WTC11 (cell line): ENCODE measurements around the gene RRP7A. TPM values are rescaled to one million over a fixed set of nuclear protein-coding genes. Genes with fewer than 3 reads are reported as not detected.
"Not testable (repeated sequence)": the region's sequence is repeated elsewhere in the genome, so short reads cannot be mapped to it uniquely, and the experiment has no call there.

ENCODE experiments used
- ATAC-seq: fragments of 200-7000 bp; cut with Tn5 transposase; 2 replicates; pipeline ENCODE4 v1.10.0; 2021; ENCODE audit warnings: mild to moderate bottlenecking, moderate library complexity
- CTCF ChIA-PET: fragments of 300-600 bp; sonication (Branson Sonifier 250); formaldehyde crosslinking; loops from one replicate; lab custom pipeline; 2021; ENCODE audit warnings: antibody characterized with exemption; lab: Charles Lee
- POLR2A ChIA-PET: fragments of 350-600 bp; sonication (Branson Sonifier 250); formaldehyde crosslinking; loops from one replicate; lab custom pipeline; 2021; ENCODE audit warnings: antibody characterized with exemption; lab: Charles Lee
- DNase-seq: peaks from one replicate; pipeline ENCODE4 v3.0.0; 2021; ENCODE audit warnings: low spot score
- H3K27ac Mint-ChIP-seq: 2 replicates; pipeline ENCODE4 v1.8.0; 2021; ENCODE audit warnings: mixed read lengths
- H3K27me3 Mint-ChIP-seq: 2 replicates; pipeline ENCODE4 v1.8.0; 2021; ENCODE audit warnings: low read depth, mild to moderate bottlenecking, moderate library complexity, mixed read lengths
- H3K36me3 Mint-ChIP-seq: 2 replicates; pipeline ENCODE4 v1.8.0; 2021; ENCODE audit warnings: mixed read lengths
- H3K4me1 Mint-ChIP-seq: 2 replicates; pipeline ENCODE4 v1.8.0; 2022; ENCODE audit warnings: mixed read lengths
- H3K4me3 Mint-ChIP-seq: 2 replicates; pipeline ENCODE4 v1.8.0; 2021; ENCODE audit warnings: mild to moderate bottlenecking, moderate library complexity, mixed read lengths
- H3K9me3 Mint-ChIP-seq: 2 replicates; pipeline ENCODE4 v1.8.0; 2021; ENCODE audit warnings: mixed read lengths
- ATF1 ChIP-seq: sonication (generic); formaldehyde crosslinking; IDR thresholded peaks from 2 replicates; pipeline ENCODE4 v1.8.1; 2023; ENCODE audit warnings: mild to moderate bottlenecking, moderate library complexity, missing genetic modification reagents
- ATF2 ChIP-seq: sonication (generic); formaldehyde crosslinking; IDR thresholded peaks from 2 replicates; pipeline ENCODE4 v1.8.1; 2022; ENCODE audit warnings: low read depth, missing genetic modification reagents, borderline replicate concordance
- ATF6 ChIP-seq: sonication (generic); formaldehyde crosslinking; IDR thresholded peaks from 2 replicates; pipeline ENCODE4 v1.8.1; 2023; ENCODE audit warnings: mild to moderate bottlenecking, missing genetic modification reagents
- CTCF ChIP-seq: fragments of 200-600 bp; IDR thresholded peaks from 2 replicates; pipeline ENCODE4 v1.8.0; 2022; ENCODE audit warnings: antibody characterized with exemption
- E2F4 ChIP-seq: sonication (generic); formaldehyde crosslinking; IDR thresholded peaks from 2 replicates; pipeline ENCODE4 v1.8.1; 2022; ENCODE audit warnings: low read depth, mild to moderate bottlenecking, moderate library complexity, missing genetic modification reagents, borderline replicate concordance
- ETV6 ChIP-seq: sonication (generic); formaldehyde crosslinking; IDR thresholded peaks from 2 replicates; pipeline ENCODE4 v1.8.1; 2022; ENCODE audit warnings: mild to moderate bottlenecking, missing genetic modification reagents
- FOXP4 ChIP-seq: sonication (generic); formaldehyde crosslinking; IDR thresholded peaks from 2 replicates; pipeline ENCODE4 v1.8.0; 2022; ENCODE audit warnings: mild to moderate bottlenecking, missing genetic modification reagents
- KAT7 ChIP-seq: sonication (generic); formaldehyde crosslinking; IDR thresholded peaks from 2 replicates; pipeline ENCODE4 v1.8.1; 2023; ENCODE audit warnings: missing genetic modification reagents, mild to moderate bottlenecking, borderline replicate concordance
- NFYB ChIP-seq: sonication (generic); formaldehyde crosslinking; conservative IDR thresholded peaks from 2 replicates; pipeline ENCODE4 v1.8.0; 2022; ENCODE audit warnings: low read depth, missing genetic modification reagents
- OVOL2 ChIP-seq: fragments of 250-450 bp; sonication (Bioruptor Pico); IDR thresholded peaks from 2 replicates; pipeline ENCODE4 v1.9.0; 2021; ENCODE audit warnings: mild to moderate bottlenecking, borderline replicate concordance
- PRRX2 ChIP-seq: fragments of 250-450 bp; sonication (Bioruptor Pico); IDR thresholded peaks from 2 replicates; pipeline ENCODE4 v1.8.0; 2021; ENCODE audit warnings: mild to moderate bottlenecking
- RELA ChIP-seq: sonication (generic); formaldehyde crosslinking; IDR thresholded peaks from 2 replicates; pipeline ENCODE4 v1.8.1; 2022; ENCODE audit warnings: missing genetic modification reagents, mild to moderate bottlenecking, borderline replicate concordance
- STAT6 ChIP-seq: sonication (generic); formaldehyde crosslinking; conservative IDR thresholded peaks from 2 replicates; pipeline ENCODE4 v1.8.1; 2023; ENCODE audit warnings: mild to moderate bottlenecking, low read depth, missing genetic modification reagents, moderate library complexity
- ZNF317 ChIP-seq: sonication (generic); formaldehyde crosslinking; IDR thresholded peaks from 2 replicates; pipeline ENCODE4 v1.8.1; 2023; ENCODE audit warnings: low read depth, mild to moderate bottlenecking, moderate library complexity, missing genetic modification reagents, borderline replicate concordance
- total RNA-seq: library from RNA; stranded (reverse); gene quantifications from 3 replicates; pipeline ENCODE4 v1.2.3, GENCODE V29; 2021
- TF ChIP-seq, protein P1 (sequence below): sonication (generic); formaldehyde crosslinking; IDR thresholded peaks from 2 replicates; pipeline ENCODE4 v1.8.1; 2022; ENCODE audit warnings: mild to moderate bottlenecking, missing genetic modification reagents, moderate library complexity, borderline replicate concordance
- TF ChIP-seq, protein P2 (sequence below): sonication (generic); formaldehyde crosslinking; IDR thresholded peaks from 2 replicates; pipeline ENCODE4 v1.8.0; 2022; ENCODE audit warnings: mild to moderate bottlenecking, missing genetic modification reagents
- TF ChIP-seq, protein P3 (sequence below): sonication (generic); formaldehyde crosslinking; IDR thresholded peaks from 2 replicates; pipeline ENCODE4 v1.8.0; 2022; ENCODE audit warnings: mild to moderate bottlenecking, missing genetic modification reagents
- TF ChIP-seq, protein P4 (sequence below): sonication (generic); formaldehyde crosslinking; IDR thresholded peaks from 2 replicates; pipeline ENCODE4 v1.8.0; 2023; ENCODE audit warnings: missing genetic modification reagents

The RRP7A gene
- total RNA-seq, 1 experiment from 2014 or later: 95.0 TPM

GRCh38 chr22:42535082-42535731 lies 15.6 kb upstream of the RRP7A start:
- H3K36me3 Mint-ChIP-seq, H3K4me3 Mint-ChIP-seq, H3K4me1 Mint-ChIP-seq, H3K9me3 Mint-ChIP-seq, DNase-seq, POLR2A ChIA-PET, H3K27ac Mint-ChIP-seq, ATAC-seq: not testable (repeated sequence)
- CTCF ChIA-PET: interaction anchor here (1.3 to 2.9 kb wide), 3 partner anchors 10 to 18 kb away, joined by 4 to 10 read pairs (median 6); partner anchors contain the start of gene SERHL2
- peaks cover 52% of the 10 kb centered on the region for H3K27me3 Mint-ChIP-seq

DNA sequence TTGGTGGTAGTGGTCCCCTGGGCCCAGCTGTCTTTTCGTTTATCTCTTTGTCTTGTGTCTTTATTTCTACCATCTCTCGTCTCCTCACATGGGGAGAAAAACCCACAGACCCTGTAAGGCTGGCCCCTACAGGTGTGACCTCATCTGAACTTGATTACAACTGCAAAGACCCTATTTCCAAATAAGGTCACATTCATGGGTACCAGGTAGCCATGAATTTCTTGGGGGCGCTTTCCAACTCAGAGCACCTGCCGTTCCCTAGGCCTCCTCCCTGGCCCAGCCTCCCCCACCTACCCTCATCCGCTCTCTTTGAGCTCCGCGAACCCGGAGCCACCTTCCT lies 14.0 kb upstream of the RRP7A start:
- Mint-ChIP-seq H3K27ac (no peak overlapping the region), H3K36me3 (no peaks in the 10 kb centered on the region), H3K4me3 (no peak overlapping the region), H3K4me1 (peaks cover 4% of the 10 kb centered on the region; the same call in 1 of the 2 replicates), H3K9me3 (no peaks in the 10 kb centered on the region), H3K27me3 (peaks cover 62% of the 10 kb centered on the region)
- ChIA-PET POLR2A (no interaction called here), CTCF (interaction anchor here (0.5 to 2.9 kb wide), 6 partner anchors 12 to 72 kb away, joined by 3 to 10 read pairs (median 5); partner anchors contain the start of gene SERHL2)
- TF ChIP-seq OVOL2 (CRISPR knock-in tag) (no peak), NFYB (CRISPR knock-in tag) (no peak), ZNF317 (CRISPR knock-in tag) (no peak), KAT7 (no peak), ATF2 (no peak), ATF1 (CRISPR knock-in tag) (no peak), CTCF (no peak), E2F4 (no peak), FOXP4 (CRISPR knock-in tag) (no peak), RELA (CRISPR knock-in tag) (no peak), PRRX2 (CRISPR knock-in tag) (no peak), STAT6 (no peak), ETV6 (CRISPR knock-in tag) (no peak), ATF6 (CRISPR knock-in tag) (no peak)
- TF ChIP-seq, protein P1, sequence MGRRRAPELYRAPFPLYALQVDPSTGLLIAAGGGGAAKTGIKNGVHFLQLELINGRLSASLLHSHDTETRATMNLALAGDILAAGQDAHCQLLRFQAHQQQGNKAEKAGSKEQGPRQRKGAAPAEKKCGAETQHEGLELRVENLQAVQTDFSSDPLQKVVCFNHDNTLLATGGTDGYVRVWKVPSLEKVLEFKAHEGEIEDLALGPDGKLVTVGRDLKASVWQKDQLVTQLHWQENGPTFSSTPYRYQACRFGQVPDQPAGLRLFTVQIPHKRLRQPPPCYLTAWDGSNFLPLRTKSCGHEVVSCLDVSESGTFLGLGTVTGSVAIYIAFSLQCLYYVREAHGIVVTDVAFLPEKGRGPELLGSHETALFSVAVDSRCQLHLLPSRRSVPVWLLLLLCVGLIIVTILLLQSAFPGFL (CRISPR knock-in tag): no peak
- TF ChIP-seq, protein P2, sequence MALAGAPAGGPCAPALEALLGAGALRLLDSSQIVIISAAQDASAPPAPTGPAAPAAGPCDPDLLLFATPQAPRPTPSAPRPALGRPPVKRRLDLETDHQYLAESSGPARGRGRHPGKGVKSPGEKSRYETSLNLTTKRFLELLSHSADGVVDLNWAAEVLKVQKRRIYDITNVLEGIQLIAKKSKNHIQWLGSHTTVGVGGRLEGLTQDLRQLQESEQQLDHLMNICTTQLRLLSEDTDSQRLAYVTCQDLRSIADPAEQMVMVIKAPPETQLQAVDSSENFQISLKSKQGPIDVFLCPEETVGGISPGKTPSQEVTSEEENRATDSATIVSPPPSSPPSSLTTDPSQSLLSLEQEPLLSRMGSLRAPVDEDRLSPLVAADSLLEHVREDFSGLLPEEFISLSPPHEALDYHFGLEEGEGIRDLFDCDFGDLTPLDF (CRISPR knock-in tag): no peak
- TF ChIP-seq, protein P3, sequence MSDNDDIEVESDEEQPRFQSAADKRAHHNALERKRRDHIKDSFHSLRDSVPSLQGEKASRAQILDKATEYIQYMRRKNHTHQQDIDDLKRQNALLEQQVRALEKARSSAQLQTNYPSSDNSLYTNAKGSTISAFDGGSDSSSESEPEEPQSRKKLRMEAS (CRISPR knock-in tag): no peak
- TF ChIP-seq, protein P4, sequence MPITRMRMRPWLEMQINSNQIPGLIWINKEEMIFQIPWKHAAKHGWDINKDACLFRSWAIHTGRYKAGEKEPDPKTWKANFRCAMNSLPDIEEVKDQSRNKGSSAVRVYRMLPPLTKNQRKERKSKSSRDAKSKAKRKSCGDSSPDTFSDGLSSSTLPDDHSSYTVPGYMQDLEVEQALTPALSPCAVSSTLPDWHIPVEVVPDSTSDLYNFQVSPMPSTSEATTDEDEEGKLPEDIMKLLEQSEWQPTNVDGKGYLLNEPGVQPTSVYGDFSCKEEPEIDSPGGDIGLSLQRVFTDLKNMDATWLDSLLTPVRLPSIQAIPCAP: no peak
- ATAC-seq (no peak), DNase-seq (no peak)
